Measurements from ENCODE around the gene MAPT.

Gene MAPT

GRCh38 chr17:45918241-45918745 is 23.9 kb downstream of the MAPT start:
- Histone ChIP-seq H3K27me3 (ENCODE audit: control insufficient read depth in 5 of 5, insufficient read depth in 4 of 5, low read length in 5 of 5) (peaks cover 0 to 4% (median 0%) of the 10 kb centered on the region in 5 donors), H3K4me3 (ENCODE audit: low read depth in 1 of 5, low read length in 5 of 5) (no peak overlapping the region), H3K9me3 (ENCODE audit: control insufficient read depth in 5 of 5, low read length in 5 of 5) (no peaks in the 10 kb centered on the region), H3K27ac (ENCODE audit: low read depth, low read length) (no peak overlapping the region), H3K9ac (ENCODE audit: low read length in 5 of 5) (no peak overlapping the region), H3K4me1 (ENCODE audit: control insufficient read depth in 5 of 5, insufficient read depth in 5 of 5, low read length in 5 of 5) (peaks cover 0 to 13% (median 7%) of the 10 kb centered on the region in 5 donors), H3K36me3 (ENCODE audit: control insufficient read depth in 5 of 5, insufficient read depth in 5 of 5, low read length in 5 of 5) (no peaks in the 10 kb centered on the region)

- Histone ChIP-seq H3K9me3 (ENCODE audit: control insufficient read depth in 5 of 5, low read length in 5 of 5) (no peaks in the 10 kb centered on the region), H3K27ac (ENCODE audit: low read depth, low read length) (no peak overlapping the region), H3K4me3 (ENCODE audit: low read depth in 1 of 5, low read length in 5 of 5) (no peak overlapping the region), H3K9ac (ENCODE audit: low read length in 5 of 5) (no peak overlapping the region), H3K4me1 (ENCODE audit: control insufficient read depth in 5 of 5, insufficient read depth in 5 of 5, low read length in 5 of 5) (peaks cover under 1 to 21% (median 14%) of the 10 kb centered on the region in 5 donors), H3K36me3 (ENCODE audit: control insufficient read depth in 5 of 5, insufficient read depth in 5 of 5, low read length in 5 of 5) (no peaks in the 10 kb centered on the region), H3K27me3 (ENCODE audit: control insufficient read depth in 5 of 5, insufficient read depth in 4 of 5, low read length in 5 of 5) (peaks cover 0 to 4% (median 0%) of the 10 kb centered on the region in 5 donors)
These were observed 24.8 kb downstream of the MAPT start for GRCh38 chr17:45919136-45919535.

GRCh38 chr17:45920083-45920482 is 25.7 kb downstream of the MAPT start:
- peaks cover 3 to 27% (median 23%) of the 10 kb centered on the region in 5 donors for H3K4me1 ChIP-seq (ENCODE audit: control insufficient read depth in 5 of 5, insufficient read depth in 5 of 5, low read length in 5 of 5)
- H3K9ac ChIP-seq (ENCODE audit: low read length in 5 of 5): no peak overlapping the region
- peaks cover 0 to 4% (median 0%) of the 10 kb centered on the region in 5 donors for H3K27me3 ChIP-seq (ENCODE audit: control insufficient read depth in 5 of 5, insufficient read depth in 4 of 5, low read length in 5 of 5)
- no peak overlapping the region for H3K4me3 ChIP-seq (ENCODE audit: low read depth in 1 of 5, low read length in 5 of 5)
- H3K36me3 ChIP-seq (ENCODE audit: control insufficient read depth in 5 of 5, insufficient read depth in 5 of 5, low read length in 5 of 5): no peaks in the 10 kb centered on the region
- H3K27ac ChIP-seq (ENCODE audit: low read depth, low read length): no peak overlapping the region
- no peaks in the 10 kb centered on the region for H3K9me3 ChIP-seq (ENCODE audit: control insufficient read depth in 5 of 5, low read length in 5 of 5)

- Histone ChIP-seq H3K27me3 (ENCODE audit: control insufficient read depth in 5 of 5, insufficient read depth in 4 of 5, low read length in 5 of 5) (no peaks in the 10 kb centered on the region), H3K27ac (ENCODE audit: low read depth, low read length) (peak overlapping the region; percentile 69), H3K4me3 (ENCODE audit: low read depth in 1 of 5, low read length in 5 of 5) (no peak overlapping the region), H3K4me1 (ENCODE audit: control insufficient read depth in 5 of 5, insufficient read depth in 5 of 5, low read length in 5 of 5) (peaks cover 3 to 40% (median 31%) of the 10 kb centered on the region in 5 donors), H3K9me3 (ENCODE audit: control insufficient read depth in 5 of 5, low read length in 5 of 5) (peaks cover 0 to 6% (median 5%) of the 10 kb centered on the region in 5 donors), H3K9ac (ENCODE audit: low read length in 5 of 5) (peak overlapping the region in 1 of 5 donors; percentile 27), H3K36me3 (ENCODE audit: control insufficient read depth in 5 of 5, insufficient read depth in 5 of 5, low read length in 5 of 5) (no peaks in the 10 kb centered on the region)
These were observed 29.3 kb downstream of the MAPT start for GRCh38 chr17:45923511-45924268.

- peaks cover 3 to 40% (median 31%) of the 10 kb centered on the region in 5 donors for H3K4me1 ChIP-seq (ENCODE audit: control insufficient read depth in 5 of 5, insufficient read depth in 5 of 5, low read length in 5 of 5)
- no peaks in the 10 kb centered on the region for H3K36me3 ChIP-seq (ENCODE audit: control insufficient read depth in 5 of 5, insufficient read depth in 5 of 5, low read length in 5 of 5)
- H3K27me3 ChIP-seq (ENCODE audit: control insufficient read depth in 5 of 5, insufficient read depth in 4 of 5, low read length in 5 of 5): no peaks in the 10 kb centered on the region
- H3K9ac ChIP-seq (ENCODE audit: low read length in 5 of 5): no peak overlapping the region
- H3K9me3 ChIP-seq (ENCODE audit: control insufficient read depth in 5 of 5, low read length in 5 of 5): peaks cover 0 to 6% (median 5%) of the 10 kb centered on the region in 5 donors
- no peak overlapping the region for H3K4me3 ChIP-seq (ENCODE audit: low read depth in 1 of 5, low read length in 5 of 5)
- peak overlapping the region; percentile 69 for H3K27ac ChIP-seq (ENCODE audit: low read depth, low read length)
These were observed 30.0 kb downstream of the MAPT start for GRCh38 chr17:45924332-45924820.

GRCh38 chr17:45925311-45925710 is 31.0 kb downstream of the MAPT start:
- H3K4me3 ChIP-seq (ENCODE audit: low read depth in 1 of 5, low read length in 5 of 5): no peak overlapping the region
- no peak overlapping the region for H3K27ac ChIP-seq (ENCODE audit: low read depth, low read length)
- peaks cover 0 to 6% (median 5%) of the 10 kb centered on the region in 5 donors for H3K9me3 ChIP-seq (ENCODE audit: control insufficient read depth in 5 of 5, low read length in 5 of 5)
- H3K4me1 ChIP-seq (ENCODE audit: control insufficient read depth in 5 of 5, insufficient read depth in 5 of 5, low read length in 5 of 5): peaks cover 3 to 46% (median 31%) of the 10 kb centered on the region in 5 donors
- H3K27me3 ChIP-seq (ENCODE audit: control insufficient read depth in 5 of 5, insufficient read depth in 4 of 5, low read length in 5 of 5): no peaks in the 10 kb centered on the region
- H3K9ac ChIP-seq (ENCODE audit: low read length in 5 of 5): no peak overlapping the region
- H3K36me3 ChIP-seq (ENCODE audit: control insufficient read depth in 5 of 5, insufficient read depth in 5 of 5, low read length in 5 of 5): no peaks in the 10 kb centered on the region

GRCh38 chr17:45927247-45927646 is 32.9 kb downstream of the MAPT start:
- Histone ChIP-seq H3K27me3 (ENCODE audit: control insufficient read depth in 5 of 5, insufficient read depth in 4 of 5, low read length in 5 of 5) (no peaks in the 10 kb centered on the region), H3K4me3 (ENCODE audit: low read depth in 1 of 5, low read length in 5 of 5) (no peak overlapping the region), H3K27ac (ENCODE audit: low read depth, low read length) (no peak overlapping the region), H3K9me3 (ENCODE audit: control insufficient read depth in 5 of 5, low read length in 5 of 5) (peaks cover 0 to 6% (median 5%) of the 10 kb centered on the region in 5 donors), H3K9ac (ENCODE audit: low read length in 5 of 5) (no peak overlapping the region), H3K4me1 (ENCODE audit: control insufficient read depth in 5 of 5, insufficient read depth in 5 of 5, low read length in 5 of 5) (peaks cover 3 to 46% (median 31%) of the 10 kb centered on the region in 5 donors), H3K36me3 (ENCODE audit: control insufficient read depth in 5 of 5, insufficient read depth in 5 of 5, low read length in 5 of 5) (no peaks in the 10 kb centered on the region)

GRCh38 chr17:45929344-45929743 is 35.0 kb downstream of the MAPT start:
- no peaks in the 10 kb centered on the region for H3K36me3 ChIP-seq (ENCODE audit: control insufficient read depth in 5 of 5, insufficient read depth in 5 of 5, low read length in 5 of 5)
- H3K27me3 ChIP-seq (ENCODE audit: control insufficient read depth in 5 of 5, insufficient read depth in 4 of 5, low read length in 5 of 5): no peaks in the 10 kb centered on the region
- no peak overlapping the region for H3K4me3 ChIP-seq (ENCODE audit: low read depth in 1 of 5, low read length in 5 of 5)
- H3K9me3 ChIP-seq (ENCODE audit: control insufficient read depth in 5 of 5, low read length in 5 of 5): peaks cover 0 to 6% (median 5%) of the 10 kb centered on the region in 5 donors
- no peak overlapping the region for H3K27ac ChIP-seq (ENCODE audit: low read depth, low read length)
- H3K9ac ChIP-seq (ENCODE audit: low read length in 5 of 5): no peak overlapping the region
- peaks cover under 1 to 26% (median 15%) of the 10 kb centered on the region in 5 donors for H3K4me1 ChIP-seq (ENCODE audit: control insufficient read depth in 5 of 5, insufficient read depth in 5 of 5, low read length in 5 of 5)

- Histone ChIP-seq H3K4me1 (ENCODE audit: control insufficient read depth in 5 of 5, insufficient read depth in 5 of 5, low read length in 5 of 5) (peaks cover 0 to 21% (median 9%) of the 10 kb centered on the region in 5 donors), H3K27ac (ENCODE audit: low read depth, low read length) (no peak overlapping the region)
These were observed 36.1 kb downstream of the MAPT start for GRCh38 chr17:45930420-45930951.

GRCh38 chr17:45931677-45932076 is 37.3 kb downstream of the MAPT start:
- Histone ChIP-seq H3K9me3 (ENCODE audit: control insufficient read depth in 5 of 5, low read length in 5 of 5) (peaks cover 0 to 6% (median 5%) of the 10 kb centered on the region in 5 donors), H3K4me3 (ENCODE audit: low read depth in 1 of 5, low read length in 5 of 5) (no peak overlapping the region), H3K27ac (ENCODE audit: low read depth, low read length) (no peak overlapping the region), H3K36me3 (ENCODE audit: control insufficient read depth in 5 of 5, insufficient read depth in 5 of 5, low read length in 5 of 5) (no peaks in the 10 kb centered on the region), H3K27me3 (ENCODE audit: control insufficient read depth in 5 of 5, insufficient read depth in 4 of 5, low read length in 5 of 5) (no peaks in the 10 kb centered on the region), H3K9ac (ENCODE audit: low read length in 5 of 5) (no peak overlapping the region), H3K4me1 (ENCODE audit: control insufficient read depth in 5 of 5, insufficient read depth in 5 of 5, low read length in 5 of 5) (peaks cover 0 to 19% (median 9%) of the 10 kb centered on the region in 5 donors)

More at GRCh38 chr17:45930420-45930951, 36.1 kb downstream of the MAPT start:
- Histone ChIP-seq H3K36me3 (ENCODE audit: control insufficient read depth in 5 of 5, insufficient read depth in 5 of 5, low read length in 5 of 5) (no peaks in the 10 kb centered on the region), H3K9me3 (ENCODE audit: control insufficient read depth in 5 of 5, low read length in 5 of 5) (peaks cover 0 to 6% (median 5%) of the 10 kb centered on the region in 5 donors), H3K27me3 (ENCODE audit: control insufficient read depth in 5 of 5, insufficient read depth in 4 of 5, low read length in 5 of 5) (no peaks in the 10 kb centered on the region), H3K4me3 (ENCODE audit: low read depth in 1 of 5, low read length in 5 of 5) (no peak overlapping the region), H3K9ac (ENCODE audit: low read length in 5 of 5) (no peak overlapping the region)

Data from subcutaneous abdominal adipose tissue (tissue), 5 donors.